Bronchial epithelial cell (primary cell): ENCODE measurements around the gene PDGFA. TPM values are rescaled to one million over a fixed set of nuclear protein-coding genes. Genes with fewer than 3 reads are reported as not detected.

ENCODE experiments used
- DNase-seq: peaks from one replicate; pipeline ENCODE4 v3.0.0-alpha.2; 2010; ENCODE audit warnings: low read depth
- FAIRE-seq: peaks from 2 replicates; lab custom pipeline; 2011; peaks lifted over from hg19 to GRCh38; lab: Jason Lieb, UNC
- H3K27me3 ChIP-seq: 2 replicates; pipeline ENCODE4 v1.5.1; 2011; ENCODE audit warnings: low read length; ENCODE audit not compliant: control insufficient read depth, insufficient read depth
- H3K36me3 ChIP-seq: 2 replicates; pipeline ENCODE4 v1.5.1; 2011; ENCODE audit warnings: low read length; ENCODE audit not compliant: control insufficient read depth, insufficient read depth
- H3K4me3 ChIP-seq: 2 replicates; pipeline ENCODE4 v1.5.1; 2011; ENCODE audit warnings: mild to moderate bottlenecking, low read depth, low read length, control low read depth
- CTCF ChIP-seq: IDR thresholded peaks from 2 replicates; pipeline ENCODE4 v1.5.1; 2011; ENCODE audit warnings: mild to moderate bottlenecking, moderate library complexity, low read length, control low read depth, inconsistent platforms; ENCODE audit not compliant: insufficient read depth, severe bottlenecking
- total RNA-seq: library from RNA; depleted of rRNA; stranded (reverse); fragments of >200 nt; gene quantifications from 2 replicates; pipeline ENCODE4 v1.2.1, GENCODE V29; 2014

PDGFA gene
- total RNA-seq, 1 donor from 2014 or later: 64.8 TPM

- Histone ChIP-seq H3K36me3 (peaks cover 3% of the 10 kb centered on the region), H3K27me3 (no peaks in the 10 kb centered on the region), H3K4me3 (no peak overlapping the region)
- DNase-seq (no peak), FAIRE-seq (no peak)
- no peak for TF ChIP-seq CTCF
Observed at GRCh38 chr7:491958-492713, 27.5 kb downstream of the PDGFA start.

- no peak overlapping the region for H3K4me3 ChIP-seq
- FAIRE-seq: no peak
- H3K27me3 ChIP-seq: no peaks in the 10 kb centered on the region
- DNase-seq: no peak
- TF ChIP-seq CTCF: no peak
- H3K36me3 ChIP-seq: no peaks in the 10 kb centered on the region
Observed at GRCh38 chr7:491292-491957, 28.2 kb downstream of the PDGFA start.

GRCh38 chr7:490461-491291, 29.0 kb downstream of the PDGFA start:
- H3K4me3 ChIP-seq: no peak overlapping the region
- DNase-seq: peak; percentile 56
- FAIRE-seq: no peak
- no peaks in the 10 kb centered on the region for H3K27me3 ChIP-seq
- no peak for TF ChIP-seq CTCF
- no peaks in the 10 kb centered on the region for H3K36me3 ChIP-seq

- no peak for TF ChIP-seq CTCF
- no peak for DNase-seq
- Histone ChIP-seq H3K4me3 (no peak overlapping the region), H3K36me3 (no peaks in the 10 kb centered on the region), H3K27me3 (no peaks in the 10 kb centered on the region)
- no peak for FAIRE-seq
Observed at GRCh38 chr7:489876-490275, 29.8 kb downstream of the PDGFA start.

GRCh38 chr7:486216-486743, 33.4 kb downstream of the PDGFA start:
- peak; percentile 92 for FAIRE-seq

More at GRCh38 chr7:486216-486743, 33.4 kb downstream of the PDGFA start:
- TF ChIP-seq CTCF: no peak
- no peak for DNase-seq
- H3K36me3 ChIP-seq: no peaks in the 10 kb centered on the region
- H3K4me3 ChIP-seq: no peak overlapping the region
- no peaks in the 10 kb centered on the region for H3K27me3 ChIP-seq
